GM18873 (cell line): ENCODE data around the gene DEDD2.

Source experiments
- ATAC-seq: cut with Tn5 transposase; IDR thresholded peaks from one replicate; pipeline ENCODE4 v1.9.1; 2021; ENCODE audit warnings: mild to moderate bottlenecking, moderate library complexity, moderate number of reproducible peaks; ENCODE audit not compliant: unreplicated experiment, low FRiP score

The DEDD2 gene

DNA sequence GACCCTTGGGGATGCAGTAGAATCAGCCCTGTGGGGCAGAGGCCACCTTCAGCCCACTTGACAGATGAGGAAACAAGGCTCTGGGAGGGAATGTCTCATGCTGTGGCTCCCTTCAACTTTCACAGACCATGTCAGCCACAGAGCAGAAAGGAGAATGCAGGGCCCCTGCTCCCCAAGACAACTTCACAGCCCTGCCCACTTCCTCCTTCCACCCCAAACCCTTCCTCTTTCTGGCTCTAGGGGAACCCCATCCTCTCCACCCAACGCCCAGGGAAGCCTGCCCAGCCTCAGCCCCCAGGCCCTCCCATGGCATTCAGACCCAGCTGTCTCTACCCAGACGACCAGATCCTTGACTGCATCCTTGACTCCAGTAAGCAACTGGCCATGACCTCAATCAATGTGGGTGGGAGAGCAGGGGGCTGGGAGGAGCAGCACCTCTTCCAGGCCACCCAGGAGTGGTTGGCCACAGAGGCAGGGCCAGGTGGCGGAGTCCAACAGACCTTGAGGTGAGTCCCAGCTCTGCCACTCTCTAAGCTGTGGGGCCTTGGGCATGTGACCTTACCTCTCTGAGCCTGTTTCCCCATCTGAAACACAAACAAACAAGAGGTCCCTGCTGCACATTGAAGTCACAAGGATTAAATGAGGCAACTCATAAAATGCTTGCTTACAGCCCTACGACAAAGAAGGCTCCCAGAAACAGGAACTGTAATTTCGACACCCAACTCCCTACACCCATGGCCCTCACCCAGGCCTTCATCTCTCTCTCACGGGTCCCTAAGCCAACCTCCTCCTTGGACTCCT lies 15.8 kb downstream of the DEDD2 start:
- ATAC-seq, result no peak

DNA sequence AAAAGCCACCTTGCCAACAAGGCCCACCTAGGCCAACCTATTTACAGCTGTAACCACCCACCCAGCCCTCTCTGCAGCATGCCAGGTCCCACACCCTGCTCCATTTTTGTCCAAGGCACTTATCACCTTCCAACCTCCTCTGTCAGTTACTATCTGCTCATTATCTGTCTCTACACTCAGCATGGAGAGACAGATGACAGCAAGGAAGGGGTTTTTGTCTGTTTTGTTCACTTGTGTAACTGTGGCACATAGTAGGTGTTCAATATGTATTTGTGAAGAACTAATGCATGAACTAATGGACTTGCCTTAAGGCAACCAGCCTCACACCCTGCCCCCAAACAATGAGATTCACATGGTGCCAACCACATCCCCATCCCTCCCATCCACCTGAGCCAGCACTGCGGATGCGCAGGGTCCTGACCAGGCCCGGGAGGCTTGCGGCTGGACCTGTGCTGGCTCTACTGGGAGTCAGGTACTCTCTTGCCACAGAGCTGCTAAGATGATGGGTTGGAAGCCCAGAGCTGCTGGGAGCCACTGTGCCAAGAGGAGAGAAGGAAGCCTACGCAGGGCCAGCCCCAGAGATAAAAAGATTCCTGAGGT lies 17.3 kb downstream of the DEDD2 start:
- no peak for ATAC-seq

DNA sequence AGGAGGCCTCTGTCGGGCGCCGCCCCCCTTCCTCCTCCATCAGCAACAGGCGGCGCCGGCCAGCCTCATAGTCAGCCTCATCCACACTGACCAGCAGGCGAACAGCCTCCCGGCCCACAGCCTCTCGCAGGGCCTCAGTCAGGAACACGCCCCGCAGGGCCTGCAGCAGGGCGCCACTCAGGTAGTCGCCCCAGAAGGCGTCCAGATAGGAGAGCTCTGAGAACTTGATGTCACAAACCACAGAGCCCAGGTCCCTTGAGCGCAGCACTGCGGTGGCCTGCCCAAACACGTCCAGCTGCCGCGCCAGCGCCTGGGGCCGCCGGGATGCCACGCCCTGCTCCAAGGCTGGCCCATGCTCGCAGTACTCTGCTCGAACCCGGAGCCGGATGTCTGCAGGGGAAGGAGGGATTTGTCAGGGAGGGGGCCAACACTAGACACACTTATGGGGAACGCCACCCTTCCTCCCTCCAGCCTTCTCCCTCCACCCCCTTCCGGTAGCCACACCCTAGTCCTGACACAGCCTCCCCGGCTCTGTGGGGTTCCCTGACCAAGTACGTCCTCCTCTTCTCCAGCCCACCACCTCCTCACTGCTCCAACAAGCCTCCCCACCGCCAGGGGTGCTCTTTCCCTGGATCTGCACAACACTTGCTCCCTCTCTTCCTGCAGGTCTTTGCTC lies 17.9 kb downstream of the DEDD2 start:
- ATAC-seq, result peak; percentile 18

DNA sequence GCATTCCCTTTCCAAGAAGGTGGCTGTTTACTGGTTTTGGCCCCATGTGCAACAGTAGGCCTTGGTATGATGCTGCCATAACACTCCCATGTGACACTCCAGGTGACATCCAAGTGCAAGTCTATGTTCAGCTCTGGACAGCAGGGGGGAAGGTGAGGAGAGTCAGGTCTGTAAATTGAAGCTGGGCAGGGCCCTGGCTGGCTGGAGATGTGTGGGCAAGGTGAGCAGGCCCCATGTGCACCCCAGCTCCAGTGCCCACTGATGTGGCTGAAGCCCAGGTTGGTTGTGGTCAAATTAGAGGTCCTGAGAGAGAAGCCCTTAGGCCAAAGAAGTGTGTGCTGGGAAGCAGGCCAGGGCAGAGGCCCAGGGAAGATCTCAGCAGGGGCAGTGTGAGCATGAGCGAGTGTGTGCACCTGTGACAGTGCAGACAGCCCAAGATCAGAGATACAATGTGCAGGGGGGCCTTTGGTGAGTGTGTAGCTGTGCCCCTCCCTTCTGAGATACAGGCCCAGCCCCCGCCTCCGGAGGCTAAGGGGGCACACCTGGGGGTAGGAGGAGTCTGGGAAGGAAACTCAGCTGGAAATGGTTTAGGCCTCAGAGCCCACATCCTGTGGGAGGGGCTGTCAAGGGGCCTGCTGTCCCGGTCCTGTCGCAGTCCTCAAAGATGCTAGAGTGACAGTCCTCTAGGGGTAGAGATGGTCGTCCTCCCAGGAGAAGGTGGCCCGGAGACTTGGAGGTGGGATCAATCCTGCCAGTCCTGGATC lies 18.6 kb downstream of the DEDD2 start:
- ATAC-seq, result peak; percentile 57

DNA sequence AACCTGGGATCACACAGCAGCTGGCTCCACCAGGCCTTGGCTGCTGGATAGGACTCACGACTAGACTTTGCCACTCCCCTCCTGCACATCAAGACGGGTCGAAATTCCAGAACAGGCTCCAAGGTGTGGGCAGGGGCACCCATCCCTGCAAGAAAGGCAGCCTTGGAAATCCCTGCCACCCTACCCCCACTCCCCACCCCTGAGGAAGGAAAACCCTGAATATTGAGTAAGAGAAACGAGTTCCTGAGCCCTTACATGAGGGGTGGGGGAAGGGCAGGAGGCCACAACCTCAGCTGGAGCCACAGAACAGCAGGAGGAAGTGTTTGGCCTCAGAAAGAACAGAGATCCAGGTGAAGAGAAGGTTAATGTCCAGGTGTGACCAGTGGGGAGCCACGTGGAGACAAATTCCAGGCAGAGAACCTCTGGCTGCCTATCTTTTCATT lies 20.1 kb downstream of the DEDD2 start:
- ATAC-seq, result no peak

DNA sequence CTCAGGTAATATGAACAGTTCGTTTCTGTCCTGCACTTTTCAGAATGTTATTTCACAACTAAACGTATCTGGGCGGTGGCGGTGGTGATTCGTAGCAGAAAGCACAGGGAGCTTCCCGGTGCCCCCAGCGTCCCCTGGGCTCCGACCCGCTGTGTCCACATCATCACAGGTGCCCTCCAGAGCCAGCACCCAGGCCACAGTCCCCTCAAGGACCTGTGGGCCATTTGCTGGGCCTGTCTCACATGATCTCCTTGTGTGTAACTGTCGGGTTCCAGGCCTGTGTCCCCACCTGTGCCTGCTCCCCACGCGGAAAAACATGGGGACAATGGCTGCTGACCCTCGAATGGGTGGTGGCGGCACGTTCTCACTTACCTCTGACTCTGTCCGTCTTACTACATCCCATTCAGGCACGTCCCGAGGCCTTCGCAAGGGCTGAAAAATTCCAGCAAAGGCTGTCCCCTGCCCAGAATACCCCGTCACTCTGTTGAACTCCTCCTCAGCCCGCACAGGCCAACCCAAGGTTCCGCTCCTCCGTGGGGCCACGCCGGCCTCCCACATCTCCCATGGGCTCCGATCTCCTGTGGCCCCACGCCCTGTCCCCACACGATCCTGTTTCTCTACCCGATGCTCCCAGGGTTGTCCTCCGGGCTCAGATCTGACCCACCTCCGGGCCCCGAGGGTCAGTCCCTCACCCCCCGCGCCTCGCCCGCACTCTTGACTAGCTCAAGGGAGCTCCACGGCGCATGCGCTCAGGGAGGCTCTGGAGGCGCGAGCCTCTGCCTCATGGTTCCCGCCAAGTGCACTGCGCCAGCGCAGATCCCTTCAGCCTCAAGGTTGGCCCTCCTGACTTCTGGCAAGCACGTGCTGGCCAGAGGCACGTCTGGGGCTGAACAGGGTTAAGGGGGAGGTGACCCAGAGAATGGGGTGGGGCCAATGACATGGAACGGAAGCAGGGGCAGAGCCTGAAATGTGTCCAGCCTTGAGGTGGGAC lies 21.2 kb downstream of the DEDD2 start:
- ATAC-seq, result no peak

DNA sequence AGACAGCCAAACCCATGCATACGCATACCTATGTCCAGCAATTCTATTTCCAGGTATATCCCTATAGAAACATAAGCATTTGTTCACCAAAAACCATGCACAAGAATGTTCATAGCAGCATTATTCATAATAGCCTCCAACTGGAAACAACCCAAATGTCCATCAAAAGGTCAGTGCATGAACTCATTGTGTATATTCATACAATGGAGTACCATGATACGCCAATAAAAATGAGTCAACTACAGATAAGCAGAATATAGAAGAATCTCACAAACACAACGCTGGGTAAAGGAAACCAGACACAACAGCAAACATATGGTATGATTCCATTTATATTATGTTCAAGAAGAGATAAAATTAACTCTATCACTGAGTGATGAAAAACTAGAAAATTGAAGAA lies 23.8 kb downstream of the DEDD2 start:
- no peak for ATAC-seq

DNA sequence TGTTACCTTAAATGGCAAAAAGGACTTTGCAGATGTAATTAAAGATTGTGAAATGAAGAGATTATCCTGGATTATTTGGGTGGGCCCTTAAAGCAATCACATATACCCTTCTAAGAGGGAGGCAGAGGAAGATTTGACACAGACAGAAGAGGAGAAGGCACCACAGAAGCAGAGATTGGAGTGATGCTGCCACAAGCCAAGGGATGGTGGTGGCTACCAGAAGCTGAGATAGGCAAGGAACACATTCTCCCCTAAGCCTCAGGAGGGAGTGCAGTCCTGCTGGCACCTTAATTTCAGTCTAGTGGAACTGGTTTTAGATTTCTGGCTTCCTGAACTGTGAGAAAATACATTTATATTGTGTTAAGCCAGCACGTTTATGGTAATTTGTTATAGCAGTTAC lies 24.2 kb downstream of the DEDD2 start:
- ATAC-seq, result no peak

DNA sequence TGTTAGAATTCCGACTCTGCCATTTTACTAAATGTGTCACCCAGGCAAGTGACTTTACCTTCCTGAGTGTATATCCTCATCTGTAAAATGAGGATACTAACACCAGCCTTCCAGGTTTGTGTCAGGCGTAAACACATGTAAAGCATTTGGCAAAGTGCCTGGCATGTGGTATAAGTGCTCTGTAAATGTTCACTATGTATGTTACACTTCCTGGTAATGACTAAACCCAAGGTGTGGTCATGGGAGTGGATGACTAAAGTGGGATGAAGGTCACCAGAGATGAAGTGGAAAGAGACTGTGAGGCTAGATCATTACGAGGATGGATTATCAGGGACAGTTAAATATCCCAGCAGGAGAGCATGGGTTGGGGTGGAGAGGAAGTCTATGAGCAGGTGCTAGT lies 25.6 kb downstream of the DEDD2 start:
- ATAC-seq, result no peak

DNA sequence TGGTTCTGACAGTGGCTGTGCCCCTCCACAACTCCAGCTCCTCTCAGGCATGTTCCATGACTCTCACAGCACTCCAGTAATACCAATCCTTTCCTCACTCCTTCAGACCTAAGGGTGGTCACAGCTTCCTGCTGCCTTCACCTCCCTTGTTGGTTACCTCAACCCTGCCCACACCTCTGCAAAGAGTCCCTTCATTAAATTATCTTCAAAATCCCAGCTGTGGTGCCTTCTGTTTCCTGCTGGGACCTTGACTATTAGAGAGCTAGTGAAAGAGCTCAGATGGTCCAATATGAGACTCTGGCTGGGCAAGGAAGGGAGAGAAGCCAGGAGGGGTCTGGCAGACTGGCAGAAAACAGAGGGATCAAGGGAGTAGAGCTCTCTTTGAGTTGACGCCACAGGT lies 26.1 kb downstream of the DEDD2 start:
- ATAC-seq, result no peak

DNA sequence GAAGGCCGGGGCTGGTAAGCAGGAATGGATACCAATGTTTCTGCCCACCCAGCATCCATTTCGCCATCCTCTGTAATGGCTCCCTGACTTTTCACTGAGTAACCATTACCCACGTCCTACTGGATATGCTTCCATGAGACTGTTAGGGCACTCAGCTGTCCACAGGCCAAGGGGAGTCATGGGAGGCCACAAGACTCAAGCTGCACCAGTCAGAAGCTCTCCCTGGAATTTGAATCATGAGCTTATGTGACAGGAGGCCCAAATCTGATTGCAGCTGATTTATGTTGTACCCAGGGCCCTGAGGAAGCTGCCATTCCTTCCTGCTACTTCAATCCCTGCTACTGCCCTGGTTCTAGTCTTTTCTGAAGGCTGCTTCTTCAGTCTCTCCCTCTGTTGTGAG lies 28.3 kb downstream of the DEDD2 start:
- no peak for ATAC-seq

DNA sequence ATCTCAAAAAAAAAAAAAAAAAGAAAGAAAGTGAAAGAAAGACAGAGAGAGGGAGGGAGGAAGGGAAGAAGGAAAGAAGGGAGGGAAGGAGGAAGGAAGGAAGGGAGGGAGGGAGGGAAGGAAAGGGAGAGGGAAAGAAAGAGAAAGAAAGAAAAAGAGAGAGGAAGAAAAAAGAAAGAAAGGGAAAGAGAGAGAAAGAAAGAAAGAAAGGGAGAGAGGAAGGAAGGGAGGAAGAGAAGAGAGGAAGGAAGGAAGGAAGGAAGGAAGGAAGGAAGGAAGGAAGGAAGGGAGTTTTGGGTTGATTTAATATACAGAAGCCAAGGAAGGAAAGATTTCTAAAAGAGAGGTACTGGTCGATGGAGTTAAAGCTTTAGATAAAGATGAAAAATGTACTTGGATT lies 28.8 kb downstream of the DEDD2 start:
- no peak for ATAC-seq

DNA sequence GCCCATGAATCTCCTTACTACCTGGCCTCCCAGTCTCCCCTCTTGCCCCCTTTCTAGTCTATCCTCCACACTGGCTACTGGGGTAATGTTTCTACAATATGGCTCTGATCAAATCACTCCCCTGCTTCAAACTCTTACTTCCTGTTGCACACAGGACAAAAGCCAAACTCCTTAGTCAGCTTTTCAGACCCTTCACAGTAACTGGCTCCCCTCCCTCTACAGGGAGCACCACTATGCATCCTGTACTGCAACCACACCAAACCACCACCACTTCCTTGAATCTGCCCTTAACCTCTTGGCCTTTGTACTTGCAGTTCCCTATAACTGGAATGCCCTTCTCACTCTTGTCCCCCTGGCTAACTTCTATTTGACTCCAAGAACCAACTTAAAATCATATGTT lies 32.2 kb downstream of the DEDD2 start:
- no peak for ATAC-seq

DNA sequence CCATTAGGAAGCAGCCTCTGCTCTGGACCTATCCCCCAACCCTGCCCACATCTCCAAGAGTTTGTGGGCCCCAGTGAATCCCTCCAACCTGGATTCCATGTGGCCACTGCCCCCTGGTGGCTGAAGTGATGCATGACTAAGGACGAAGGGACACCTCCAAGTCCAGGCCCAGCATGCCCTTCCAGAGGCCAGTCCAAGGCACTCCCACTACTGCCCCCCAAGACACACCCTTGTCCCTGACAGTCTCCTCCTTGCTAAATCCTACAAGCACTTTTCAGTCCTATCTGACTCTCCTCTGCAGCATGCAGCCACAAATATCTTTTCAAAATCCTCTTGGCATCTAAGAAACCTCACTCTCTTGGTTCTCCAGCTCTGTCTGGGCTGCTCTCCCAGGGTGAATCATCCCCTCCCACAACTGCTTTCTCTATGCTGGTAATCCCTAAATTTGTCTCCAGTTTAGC lies 33.0 kb downstream of the DEDD2 start:
- ATAC-seq, result no peak

DNA sequence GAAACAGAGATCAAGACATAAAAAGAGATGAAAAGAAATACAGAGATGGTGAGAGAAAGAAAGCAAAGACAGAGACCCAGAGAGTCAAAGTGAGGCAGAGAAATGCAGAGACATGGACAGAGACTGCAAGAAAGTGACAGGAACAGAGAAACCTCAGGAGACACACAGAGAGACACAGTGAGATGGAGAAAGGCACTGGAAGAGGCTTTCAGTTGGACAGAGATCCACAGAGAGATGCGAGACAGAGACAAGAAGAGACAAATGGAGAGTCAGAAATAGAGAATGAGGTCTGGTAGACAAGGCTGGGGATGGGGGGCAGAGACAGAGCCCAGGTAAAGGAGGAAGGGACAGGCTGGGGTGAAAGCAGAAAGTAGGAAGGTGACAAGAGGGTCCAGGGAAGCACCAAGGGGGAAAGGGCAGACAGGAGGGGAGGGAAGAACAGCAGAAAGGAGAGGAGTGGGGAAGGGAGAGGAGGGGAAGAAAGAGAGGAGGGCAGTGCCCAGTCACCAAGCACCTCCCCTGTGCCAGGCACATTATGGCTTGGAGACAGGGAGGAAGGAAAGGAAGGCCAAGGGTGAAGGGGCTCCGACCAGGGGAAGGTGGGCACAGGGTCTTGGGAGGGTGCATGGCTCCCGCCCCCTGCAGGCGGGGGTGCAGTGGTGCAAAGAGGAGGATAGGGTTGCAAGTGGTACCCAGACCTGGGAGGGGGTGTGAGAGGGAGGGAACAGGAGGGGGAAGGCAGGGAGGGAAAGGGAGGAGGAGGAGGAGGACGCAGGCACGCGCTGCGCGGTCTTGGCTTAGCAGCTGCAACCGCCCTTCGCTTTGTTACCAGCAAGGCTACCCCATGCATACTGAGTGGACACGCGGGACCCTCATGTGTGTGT lies 38.4 kb downstream of the DEDD2 start:
- ATAC-seq, result no peak

DNA sequence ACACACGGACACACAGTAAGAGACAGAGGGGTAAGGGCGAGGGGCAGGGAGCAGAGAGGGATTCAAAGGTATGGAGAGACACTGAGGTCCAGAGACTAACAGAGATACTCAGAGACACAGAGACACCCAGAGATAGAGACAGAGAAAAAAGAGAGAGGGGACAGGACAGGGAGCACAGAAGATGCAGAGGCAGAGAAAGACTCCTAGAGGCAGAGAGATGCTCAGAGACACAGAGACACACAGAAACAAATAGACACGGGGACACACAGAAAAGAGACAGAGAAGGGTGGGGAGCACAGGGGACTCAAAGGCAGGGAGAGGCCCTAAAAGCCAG lies 39.8 kb downstream of the DEDD2 start:
- no peak for ATAC-seq

DNA sequence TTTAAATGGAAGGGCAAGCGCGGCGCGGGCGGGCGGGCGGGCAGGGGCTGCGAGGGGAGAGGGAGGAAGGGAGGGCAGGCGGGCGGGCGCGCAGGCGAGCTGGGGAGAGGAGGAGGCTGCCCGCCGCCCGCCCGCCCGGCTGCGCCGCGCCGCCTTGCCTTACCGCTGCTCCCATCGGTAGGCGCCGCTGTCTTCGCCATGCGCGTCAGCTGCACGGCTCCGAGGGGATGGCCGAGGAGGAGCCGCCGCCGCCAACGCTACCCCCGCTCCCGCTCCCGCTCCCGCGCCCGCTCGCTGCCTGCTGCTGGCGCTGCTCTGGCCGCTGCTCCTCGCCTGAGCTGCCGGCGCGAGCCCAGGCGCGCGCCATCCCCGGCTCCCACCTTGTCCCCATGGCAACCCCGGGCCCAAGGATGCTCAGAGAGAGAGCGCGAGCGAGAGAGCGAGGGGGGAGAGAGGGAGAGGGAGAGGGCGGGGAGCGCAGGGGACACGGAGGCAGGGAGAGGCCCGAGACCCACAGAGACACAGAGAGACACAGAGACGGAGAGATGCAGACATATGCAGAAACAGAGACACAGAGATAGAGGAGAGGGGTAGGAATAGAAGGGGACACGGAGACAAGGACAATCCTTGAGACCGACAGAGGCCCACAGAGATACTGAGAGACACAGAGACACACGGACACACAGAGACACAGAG lies 40.3 kb downstream of the DEDD2 start:
- ATAC-seq, result no peak

DNA sequence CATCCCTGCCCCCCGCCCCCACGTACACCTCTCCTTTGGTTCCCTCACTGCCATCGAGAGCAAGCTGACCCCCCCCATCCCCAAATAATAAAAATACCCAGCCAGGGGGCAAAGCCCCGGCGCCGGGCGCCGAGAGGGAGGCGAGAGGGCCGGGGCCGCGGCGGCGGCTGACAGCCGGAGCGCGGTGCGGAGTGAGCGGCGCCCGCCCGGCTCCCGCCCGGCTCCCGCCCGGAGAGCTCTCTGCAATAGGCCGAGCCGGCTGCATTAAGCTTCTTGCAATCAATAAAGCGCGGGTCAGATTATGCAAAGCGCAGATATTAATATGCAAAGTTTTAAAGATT lies 40.9 kb downstream of the DEDD2 start:
- no peak for ATAC-seq
